Measurements from ENCODE around the gene MARS2. TPM values are rescaled to one million over a fixed set of nuclear protein-coding genes. Genes with fewer than 3 reads are reported as not detected.

The MARS2 gene
- total RNA-seq, 1 donor from 2014 or later = 8.3 TPM

DNA sequence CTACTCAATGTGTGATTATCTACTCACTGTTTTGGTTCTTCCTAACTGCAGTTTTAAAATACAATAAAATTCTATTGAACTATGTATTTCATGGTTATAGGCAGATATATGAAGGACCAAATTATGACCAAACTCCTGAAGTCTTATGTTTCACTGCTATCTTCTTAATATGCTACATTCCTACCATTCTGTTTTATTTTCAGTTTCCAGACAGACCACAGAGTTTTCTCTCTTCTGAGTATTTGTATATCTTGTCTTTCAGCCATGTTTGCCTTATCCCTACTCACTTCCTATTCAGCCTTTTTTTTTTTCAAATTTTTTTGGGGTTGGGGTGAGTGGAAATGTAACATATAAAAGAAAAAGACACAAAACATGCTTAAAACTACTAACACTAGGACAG, 36.1 kb upstream of the MARS2 start:
- TF ChIP-seq CTCF (IDR thresholded peaks at IDR 0.05; ENCODE audit: unreplicated experiment) = no peak
- Mint-ChIP-seq H3K4me1 (ENCODE audit: low read depth) (peaks cover 11% of the 10 kb centered on the region), H3K4me3 (ENCODE audit: low read depth) (no peak overlapping the region), H3K9me3 (ENCODE audit: low read depth) (peaks cover 22% of the 10 kb centered on the region), H3K27ac (no peak overlapping the region), H3K36me3 (ENCODE audit: insufficient read depth) (peaks cover 7% of the 10 kb centered on the region), H3K27me3 (no peaks in the 10 kb centered on the region)
- no peak for DNase-seq (ENCODE audit: low spot score, unreplicated experiment)

DNA sequence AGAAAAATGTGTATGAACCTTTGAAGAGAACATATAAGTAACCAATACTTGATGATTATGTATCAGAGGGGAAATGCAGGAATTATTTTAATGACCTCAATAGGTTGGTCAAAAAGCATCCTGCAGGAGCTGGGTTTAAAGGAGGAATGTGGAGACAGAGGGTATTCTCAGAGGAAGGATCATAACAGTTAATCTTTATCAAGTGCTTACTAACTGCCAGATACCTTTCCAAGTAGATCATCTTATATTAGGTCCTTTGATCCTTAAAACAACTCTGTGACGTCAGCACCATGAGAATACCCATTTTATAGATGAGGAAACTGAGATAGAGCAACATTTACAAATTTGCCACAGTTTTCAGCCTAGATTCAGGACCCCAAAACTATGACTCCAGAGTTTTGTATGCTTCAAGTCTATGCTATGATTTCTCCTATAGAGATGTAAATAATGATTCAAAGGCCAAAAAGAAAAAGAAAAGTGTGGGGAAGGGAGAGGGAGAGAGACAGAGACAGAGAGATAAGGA, 32.7 kb upstream of the MARS2 start:
- Mint-ChIP-seq H3K27me3 (no peaks in the 10 kb centered on the region), H3K4me1 (ENCODE audit: low read depth) (peaks cover 22% of the 10 kb centered on the region), H3K9me3 (ENCODE audit: low read depth) (peaks cover 2% of the 10 kb centered on the region), H3K4me3 (ENCODE audit: low read depth) (no peak overlapping the region), H3K36me3 (ENCODE audit: insufficient read depth) (peaks cover 1% of the 10 kb centered on the region), H3K27ac (no peak overlapping the region)
- no peak for TF ChIP-seq CTCF (IDR thresholded peaks at IDR 0.05; ENCODE audit: unreplicated experiment)
- no peak for DNase-seq (ENCODE audit: low spot score, unreplicated experiment)

DNA sequence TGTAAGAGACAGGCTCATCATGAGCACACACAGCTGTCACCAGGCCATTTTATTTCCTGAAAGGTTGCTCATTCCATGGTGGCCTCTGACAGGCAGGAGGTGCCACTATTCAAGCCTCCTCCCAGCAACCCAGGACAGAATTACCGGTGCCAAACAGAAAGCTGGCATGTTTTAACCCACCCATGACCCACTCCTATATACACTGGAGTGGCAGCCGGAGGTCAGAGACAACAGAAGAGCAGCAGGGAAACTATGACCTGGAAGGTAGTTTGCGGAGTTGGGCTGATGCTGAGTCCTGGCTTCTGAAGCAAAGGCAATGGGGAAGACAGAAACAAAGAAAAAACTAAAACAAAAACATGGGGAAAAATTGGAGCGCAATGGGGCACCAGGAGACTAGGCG, 32.1 kb upstream of the MARS2 start:
- no peak for DNase-seq (ENCODE audit: low spot score, unreplicated experiment)
- TF ChIP-seq CTCF (IDR thresholded peaks at IDR 0.05; ENCODE audit: unreplicated experiment) = no peak
- H3K4me1 Mint-ChIP-seq (ENCODE audit: low read depth) = peaks cover 22% of the 10 kb centered on the region
- no peaks in the 10 kb centered on the region for H3K27me3 Mint-ChIP-seq
- no peaks in the 10 kb centered on the region for H3K9me3 Mint-ChIP-seq (ENCODE audit: low read depth)
- peak overlapping the region; percentile 58 for H3K4me3 Mint-ChIP-seq (ENCODE audit: low read depth)
- peak overlapping the region; percentile 63 for H3K27ac Mint-ChIP-seq
- H3K36me3 Mint-ChIP-seq (ENCODE audit: insufficient read depth) = no peaks in the 10 kb centered on the region

DNA sequence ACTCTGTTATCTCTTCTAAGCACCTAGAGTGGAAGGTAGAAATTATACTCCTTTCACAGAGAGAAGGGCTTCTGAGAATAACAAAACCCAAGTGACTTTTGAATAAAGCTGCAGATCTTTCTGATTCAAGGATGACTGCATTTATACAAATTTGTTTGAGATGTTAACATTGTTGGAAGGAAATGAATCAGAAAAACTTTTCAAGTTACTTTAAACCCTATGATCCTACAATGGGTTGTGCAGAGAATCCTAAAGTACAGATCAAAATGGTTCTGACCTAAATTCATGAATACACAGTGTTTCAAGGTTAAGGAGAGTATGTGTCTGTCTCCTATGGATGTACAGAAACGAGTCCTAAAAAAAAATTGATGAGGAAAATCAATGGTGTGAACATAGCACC, 31.6 kb upstream of the MARS2 start:
- no peaks in the 10 kb centered on the region for H3K36me3 Mint-ChIP-seq (ENCODE audit: insufficient read depth)
- no peak for DNase-seq (ENCODE audit: low spot score, unreplicated experiment)
- H3K27ac Mint-ChIP-seq = peak overlapping the region; percentile 63
- no peaks in the 10 kb centered on the region for H3K9me3 Mint-ChIP-seq (ENCODE audit: low read depth)
- no peaks in the 10 kb centered on the region for H3K27me3 Mint-ChIP-seq
- TF ChIP-seq CTCF (IDR thresholded peaks at IDR 0.05; ENCODE audit: unreplicated experiment) = no peak
- peaks cover 22% of the 10 kb centered on the region for H3K4me1 Mint-ChIP-seq (ENCODE audit: low read depth)
- H3K4me3 Mint-ChIP-seq (ENCODE audit: low read depth) = peak overlapping the region; percentile 58

GRCh38 chr2:197674060-197674459, 31.1 kb upstream of the MARS2 start:
- Mint-ChIP-seq H3K4me1 (ENCODE audit: low read depth) (peaks cover 22% of the 10 kb centered on the region), H3K4me3 (ENCODE audit: low read depth) (no peak overlapping the region)
- DNase-seq (ENCODE audit: low spot score, unreplicated experiment) = no peak

More at GRCh38 chr2:197674060-197674459, 31.1 kb upstream of the MARS2 start:
- H3K9me3 Mint-ChIP-seq (ENCODE audit: low read depth) = no peaks in the 10 kb centered on the region
- TF ChIP-seq CTCF (IDR thresholded peaks at IDR 0.05; ENCODE audit: unreplicated experiment) = no peak
- H3K36me3 Mint-ChIP-seq (ENCODE audit: insufficient read depth) = no peaks in the 10 kb centered on the region
- H3K27ac Mint-ChIP-seq = no peak overlapping the region
- H3K27me3 Mint-ChIP-seq = no peaks in the 10 kb centered on the region

Measured in progenitor cell of endocrine pancreas (in vitro differentiated cells).